ENCODE results near the gene ZFP36L1. TPM values are rescaled to one million over a fixed set of nuclear protein-coding genes. Genes with fewer than 3 reads are reported as not detected.

ZFP36L1 gene
- total RNA-seq: 100 to 1,000 TPM; 217 to 413 (median 239) TPM
- polyA plus RNA-seq: 100 to 1,000 TPM in 1 of 3 donors, 10 to 100 TPM in 2; 26.6 to 141 (median 52.9) TPM

GRCh38 chr14:68792979-68793733 is at the start of gene ZFP36L1:
Gene ZFP36L1, minus strand, starts transcription at chr14:68793067. Its CDS starts 129 bp downstream, at chr14:68792938.
- TF ChIP-seq CTCF (IDR thresholded peaks at IDR 0.05) (no peak), POLR2A (IDR thresholded peaks at IDR 0.05) (peak; percentile 100), POLR2AphosphoS5 (IDR thresholded peaks at IDR 0.05) (peak; percentile 100), EP300 (IDR thresholded peaks at IDR 0.05) (peak in 3 of 4 donors; percentile 4 to 44 (median 10))
- H3K9me3 ChIP-seq: no peaks in the 10 kb centered on the region
- peaks cover 22 to 41% (median 34%) of the 10 kb centered on the region in 4 donors for H3K36me3 ChIP-seq
- 0 to 1% methylated on average over 51 of the region's 51 CpGs for WGBS, 2 donors
- H3K27me3 ChIP-seq: no peaks in the 10 kb centered on the region
- peak within 1 kb of the TSS; percentile 98 to 100 (median 99) for H3K27ac ChIP-seq
- peak within 1 kb of the TSS; percentile 76 to 88 (median 80) for H3K4me3 ChIP-seq
- peak; percentile 98 for DNase-seq
- peaks cover 0 to 34% (median 17%) of the 10 kb centered on the region in 4 donors for H3K4me1 ChIP-seq
- intact Hi-C loops (cut with DNase I): loop anchor here (2.0 to 10.0 kb wide), 7 partner anchors 24 to 651 kb away; no protein-coding TSS in a partner anchor

GRCh38 chr14:68842298-68842697 is 49.4 kb upstream of the ZFP36L1 start:
- H3K4me1 ChIP-seq: peaks cover 0 to 41% (median 35%) of the 10 kb centered on the region in 4 donors
- no peaks in the 10 kb centered on the region for H3K9me3 ChIP-seq
- 74 to 94% methylated on average over 5 of the region's 5 CpGs for WGBS, 2 donors
- H3K27ac ChIP-seq: peak overlapping the region in 3 of 4 donors; percentile 80 to 82 (median 82)
- TF ChIP-seq CTCF (IDR thresholded peaks at IDR 0.05) (no peak), POLR2AphosphoS5 (IDR thresholded peaks at IDR 0.05) (peak in 3 of 4 donors; percentile 54 to 81 (median 77)), EP300 (IDR thresholded peaks at IDR 0.05) (peak in 1 of 4 donors; percentile 29)
- peak; percentile 84 for DNase-seq
- H3K4me3 ChIP-seq: no peak overlapping the region
- intact Hi-C loops (cut with DNase I): loop anchor here (5.0 kb wide), 3 partner anchors 910 to 1005 kb away; no protein-coding TSS in a partner anchor
- H3K36me3 ChIP-seq: no peaks in the 10 kb centered on the region
- H3K27me3 ChIP-seq: no peaks in the 10 kb centered on the region

GRCh38 chr14:68841016-68841809 is 48.3 kb upstream of the ZFP36L1 start:
- H3K4me1 ChIP-seq: peaks cover 0 to 41% (median 35%) of the 10 kb centered on the region in 4 donors
- H3K9me3 ChIP-seq: peaks cover 0 to 4% (median under 1%) of the 10 kb centered on the region in 4 donors
- intact Hi-C loops (cut with DNase I): loop anchor here (5.0 kb wide), 3 partner anchors 909 to 1004 kb away; no protein-coding TSS in a partner anchor
- H3K4me3 ChIP-seq: no peak overlapping the region
- TF ChIP-seq EP300 (IDR thresholded peaks at IDR 0.05) (peak in 1 of 4 donors; percentile 43), POLR2AphosphoS5 (IDR thresholded peaks at IDR 0.05) (peak in 2 of 4 donors; percentile 19 to 62), CTCF (IDR thresholded peaks at IDR 0.05) (no peak), POLR2A (IDR thresholded peaks at IDR 0.05) (no peak)
- no peaks in the 10 kb centered on the region for H3K36me3 ChIP-seq
- H3K27me3 ChIP-seq: no peaks in the 10 kb centered on the region
- 55 to 64% methylated on average over 6 of the region's 6 CpGs for WGBS, 2 donors
- DNase-seq: no peak
- peak overlapping the region; percentile 38 to 82 (median 81) for H3K27ac ChIP-seq

- intact Hi-C loops (cut with DNase I): loop anchor here (5.0 kb wide), 3 partner anchors 908 to 1003 kb away; no protein-coding TSS in a partner anchor
- no peaks in the 10 kb centered on the region for H3K36me3 ChIP-seq
- H3K9me3 ChIP-seq: peaks cover 0 to 6% (median 4%) of the 10 kb centered on the region in 4 donors
- H3K27ac ChIP-seq: peak overlapping the region in 3 of 4 donors; percentile 80 to 82 (median 82)
- no peak overlapping the region for H3K4me3 ChIP-seq
- 90 to 91% methylated on average over 2 of the region's 2 CpGs for WGBS, 2 donors
- no peaks in the 10 kb centered on the region for H3K27me3 ChIP-seq
- no peak for DNase-seq
- TF ChIP-seq CTCF (IDR thresholded peaks at IDR 0.05): no peak
- TF ChIP-seq POLR2AphosphoS5 (IDR thresholded peaks at IDR 0.05): no peak
- no peak for TF ChIP-seq POLR2A (IDR thresholded peaks at IDR 0.05)
- no peak for TF ChIP-seq EP300 (IDR thresholded peaks at IDR 0.05)
- peaks cover 0 to 41% (median 35%) of the 10 kb centered on the region in 4 donors for H3K4me1 ChIP-seq
These were observed 47.6 kb upstream of the ZFP36L1 start for GRCh38 chr14:68840454-68840853.
